ENCODE results near the gene USP37.

Gene USP37

GRCh38 chr2:218516614-218517013 lies 51.5 kb downstream of the USP37 start:
- no peak for TF ChIP-seq REST (IDR thresholded peaks at IDR 0.05; ENCODE audit: insufficient read depth in 1 of 2, low read depth in 2 of 2, low read length in 2 of 2)
- TF ChIP-seq TAF1 (IDR thresholded peaks at IDR 0.05; ENCODE audit: borderline replicate concordance, insufficient read depth, low read length) = no peak
- no peak for TF ChIP-seq FOXP2 (optimal IDR thresholded peaks at IDR 0.05; ENCODE audit: borderline replicate concordance, extremely low read depth, extremely low read length, insufficient read depth)
- TF ChIP-seq POLR2AphosphoS5 (IDR thresholded peaks at IDR 0.05; ENCODE audit: low read depth, low read length) = no peak
- no peak for TF ChIP-seq SIN3A (IDR thresholded peaks at IDR 0.05; ENCODE audit: borderline replicate concordance, insufficient read depth, low read length)

GRCh38 chr2:218513676-218514075 lies 54.5 kb downstream of the USP37 start:
- TF ChIP-seq SIN3A (IDR thresholded peaks at IDR 0.05; ENCODE audit: borderline replicate concordance, insufficient read depth, low read length) (no peak), FOXP2 (optimal IDR thresholded peaks at IDR 0.05; ENCODE audit: borderline replicate concordance, extremely low read depth, extremely low read length, insufficient read depth) (no peak), POLR2AphosphoS5 (IDR thresholded peaks at IDR 0.05; ENCODE audit: low read depth, low read length) (no peak), TAF1 (IDR thresholded peaks at IDR 0.05; ENCODE audit: borderline replicate concordance, insufficient read depth, low read length) (no peak), REST (IDR thresholded peaks at IDR 0.05; ENCODE audit: insufficient read depth in 1 of 2, low read depth in 2 of 2, low read length in 2 of 2) (no peak)

GRCh38 chr2:218508299-218508698 lies 59.9 kb downstream of the USP37 start:
- no peak for TF ChIP-seq FOXP2 (optimal IDR thresholded peaks at IDR 0.05; ENCODE audit: borderline replicate concordance, extremely low read depth, extremely low read length, insufficient read depth)
- no peak for TF ChIP-seq SIN3A (IDR thresholded peaks at IDR 0.05; ENCODE audit: borderline replicate concordance, insufficient read depth, low read length)
- TF ChIP-seq TAF1 (IDR thresholded peaks at IDR 0.05; ENCODE audit: borderline replicate concordance, insufficient read depth, low read length) = no peak
- no peak for TF ChIP-seq POLR2AphosphoS5 (IDR thresholded peaks at IDR 0.05; ENCODE audit: low read depth, low read length)
- TF ChIP-seq REST (IDR thresholded peaks at IDR 0.05; ENCODE audit: insufficient read depth in 1 of 2, low read depth in 2 of 2, low read length in 2 of 2) = no peak

- TF ChIP-seq FOXP2 (optimal IDR thresholded peaks at IDR 0.05; ENCODE audit: borderline replicate concordance, extremely low read depth, extremely low read length, insufficient read depth) = no peak
- TF ChIP-seq REST (IDR thresholded peaks at IDR 0.05; ENCODE audit: insufficient read depth in 1 of 2, low read depth in 2 of 2, low read length in 2 of 2) = no peak
- TF ChIP-seq SIN3A (IDR thresholded peaks at IDR 0.05; ENCODE audit: borderline replicate concordance, insufficient read depth, low read length) = no peak
- no peak for TF ChIP-seq TAF1 (IDR thresholded peaks at IDR 0.05; ENCODE audit: borderline replicate concordance, insufficient read depth, low read length)
- TF ChIP-seq POLR2AphosphoS5 (IDR thresholded peaks at IDR 0.05; ENCODE audit: low read depth, low read length) = no peak
Measured at GRCh38 chr2:218505754-218506371, 62.3 kb downstream of the USP37 start.

Data from PFSK-1 (cell line).